Nephron progenitor cell (in vitro differentiated cells): Measurements from ENCODE around the gene TRABD.
A peak's percentile ranks its signal among the peaks of the same experiment; 100 is the strongest.

Experiments used
- DNase-seq: peaks from one replicate; pipeline ENCODE4 v3.0.0; 2021
- H3K27ac Mint-ChIP-seq: 2 replicates; pipeline ENCODE4 v1.8.0; 2021; ENCODE audit warnings: mild to moderate bottlenecking, moderate library complexity, mixed read lengths
- H3K27me3 Mint-ChIP-seq: 2 replicates; pipeline ENCODE4 v1.8.0; 2021; ENCODE audit warnings: mild to moderate bottlenecking, low read depth, mixed read lengths; ENCODE audit not compliant: poor library complexity
- H3K36me3 Mint-ChIP-seq: 2 replicates; pipeline ENCODE4 v1.8.0; 2021; ENCODE audit warnings: low read depth, mixed read lengths
- H3K4me1 Mint-ChIP-seq: 2 replicates; pipeline ENCODE4 v1.8.0; 2021; ENCODE audit warnings: mixed read lengths
- H3K4me3 Mint-ChIP-seq: 2 replicates; pipeline ENCODE4 v1.8.0; 2021; ENCODE audit warnings: mild to moderate bottlenecking, moderate library complexity, mixed read lengths
- H3K9me3 Mint-ChIP-seq: 2 replicates; pipeline ENCODE4 v1.8.0; 2021; ENCODE audit warnings: mild to moderate bottlenecking, moderate library complexity, mixed read lengths
- CTCF ChIP-seq: fragments of 200-600 bp; sonication (generic); IDR thresholded peaks from 2 replicates; pipeline ENCODE4 v1.5.0; 2021; ENCODE audit warnings: antibody characterized with exemption

The TRABD gene

GRCh38 chr22:50242406-50242949, 56.8 kb downstream of the TRABD start:
- Mint-ChIP-seq H3K9me3 (no peaks in the 10 kb centered on the region), H3K36me3 (peaks cover 7% of the 10 kb centered on the region), H3K27ac (no peak overlapping the region), H3K27me3 (peaks cover 7% of the 10 kb centered on the region), H3K4me3 (peak overlapping the region; percentile 96), H3K4me1 (peaks cover 49% of the 10 kb centered on the region)
- TF ChIP-seq CTCF = no peak
- DNase-seq = no peak

GRCh38 chr22:50243685-50244419, 58.1 kb downstream of the TRABD start:
- Mint-ChIP-seq H3K4me3 (peak overlapping the region; percentile 96), H3K9me3 (no peaks in the 10 kb centered on the region), H3K27me3 (peaks cover 4% of the 10 kb centered on the region), H3K4me1 (peaks cover 55% of the 10 kb centered on the region), H3K27ac (peak overlapping the region; percentile 99), H3K36me3 (no peaks in the 10 kb centered on the region)
- no peak for TF ChIP-seq CTCF
- DNase-seq = no peak

GRCh38 chr22:50244420-50245213, 58.9 kb downstream of the TRABD start, which contains the start of gene TUBGCP6:
Gene TUBGCP6, minus strand, starts transcription at chr22:50245023. Its CDS starts 564 bp downstream, at chr22:50244459.
- Mint-ChIP-seq H3K4me3 (peak within 1 kb of the TSS; percentile 96), H3K27me3 (peaks cover 4% of the 10 kb centered on the region), H3K36me3 (no peaks in the 10 kb centered on the region), H3K9me3 (no peaks in the 10 kb centered on the region), H3K4me1 (peaks cover 55% of the 10 kb centered on the region), H3K27ac (peak within 1 kb of the TSS; percentile 99)
- no peak for TF ChIP-seq CTCF
- DNase-seq = peak; percentile 94

- H3K27me3 Mint-ChIP-seq = peaks cover 4% of the 10 kb centered on the region
- H3K9me3 Mint-ChIP-seq = no peaks in the 10 kb centered on the region
- no peak for TF ChIP-seq CTCF
- H3K27ac Mint-ChIP-seq = peak overlapping the region; percentile 99
- DNase-seq = no peak
- H3K4me1 Mint-ChIP-seq = peaks cover 62% of the 10 kb centered on the region
- H3K4me3 Mint-ChIP-seq = peak overlapping the region; percentile 96
- H3K36me3 Mint-ChIP-seq = no peaks in the 10 kb centered on the region
Measured at GRCh38 chr22:50245214-50246072, 59.7 kb downstream of the TRABD start.

GRCh38 chr22:50246242-50247175, 60.8 kb downstream of the TRABD start:
- Mint-ChIP-seq H3K27me3 (peaks cover 4% of the 10 kb centered on the region), H3K27ac (peak overlapping the region; percentile 64), H3K36me3 (no peaks in the 10 kb centered on the region), H3K4me3 (peak overlapping the region; percentile 96), H3K4me1 (peaks cover 55% of the 10 kb centered on the region), H3K9me3 (no peaks in the 10 kb centered on the region)
- no peak for DNase-seq
- TF ChIP-seq CTCF = no peak
